GM21786 (cell line): ENCODE measurements around the gene PTH1R.
"Not testable (repeated sequence)": the region's sequence is repeated elsewhere in the genome, so short reads cannot be mapped to it uniquely, and the experiment has no call there.

Experiments used
- ATAC-seq: cut with Tn5 transposase; IDR thresholded peaks from one replicate; pipeline ENCODE4 v1.9.1; 2021; ENCODE audit not compliant: unreplicated experiment

Gene PTH1R

GRCh38 chr3:46909535-46910161, 32.1 kb downstream of the PTH1R start:
- no peak for ATAC-seq

- no peak for ATAC-seq
Measured at GRCh38 chr3:46910166-46910760, 32.7 kb downstream of the PTH1R start.

- ATAC-seq = not testable (repeated sequence)
Measured at GRCh38 chr3:46910914-46911313, 33.4 kb downstream of the PTH1R start.

GRCh38 chr3:46912986-46913385, 35.5 kb downstream of the PTH1R start:
- ATAC-seq = no peak

- ATAC-seq = no peak
Measured at GRCh38 chr3:46913644-46914043, 36.1 kb downstream of the PTH1R start.

- ATAC-seq = no peak
Measured at GRCh38 chr3:46914849-46915248, 37.3 kb downstream of the PTH1R start.

GRCh38 chr3:46915297-46915822, 37.8 kb downstream of the PTH1R start:
- ATAC-seq = no peak

GRCh38 chr3:46916278-46916677, 38.8 kb downstream of the PTH1R start:
- no peak for ATAC-seq

GRCh38 chr3:46916799-46917198, 39.3 kb downstream of the PTH1R start:
- ATAC-seq = no peak

- ATAC-seq = no peak
Measured at GRCh38 chr3:46917257-46917656, 39.7 kb downstream of the PTH1R start.

- ATAC-seq = no peak
Measured at GRCh38 chr3:46918202-46918601, 40.7 kb downstream of the PTH1R start.

GRCh38 chr3:46918634-46919033, 41.1 kb downstream of the PTH1R start:
- ATAC-seq = no peak

GRCh38 chr3:46921041-46921440, 43.5 kb downstream of the PTH1R start:
- ATAC-seq = no peak

- ATAC-seq = no peak
Measured at GRCh38 chr3:46921871-46922271, 44.4 kb downstream of the PTH1R start.

GRCh38 chr3:46922426-46922825, 44.9 kb downstream of the PTH1R start:
- ATAC-seq = no peak

GRCh38 chr3:46922871-46923558, 45.5 kb downstream of the PTH1R start:
- ATAC-seq = no peak

- ATAC-seq = no peak
Measured at GRCh38 chr3:46923559-46924350, 46.2 kb downstream of the PTH1R start.

GRCh38 chr3:46924921-46925584, 47.5 kb downstream of the PTH1R start:
- no peak for ATAC-seq

- ATAC-seq = no peak
Measured at GRCh38 chr3:46925585-46925934, 48.0 kb downstream of the PTH1R start.

GRCh38 chr3:46926039-46926438, 48.5 kb downstream of the PTH1R start:
- no peak for ATAC-seq

- ATAC-seq = no peak
Measured at GRCh38 chr3:46926447-46926846, 48.9 kb downstream of the PTH1R start.
